ENCODE data around the gene IVD. TPM values are rescaled to one million over a fixed set of nuclear protein-coding genes. Genes with fewer than 3 reads are reported as not detected.
A peak's percentile ranks its signal among the peaks of the same experiment; 100 is the strongest.

The IVD gene
- polyA plus RNA-seq, 1 donor (not counting 4 experiments of a cell fraction or from before 2014, with no cell fraction given): 13.0 TPM

DNA sequence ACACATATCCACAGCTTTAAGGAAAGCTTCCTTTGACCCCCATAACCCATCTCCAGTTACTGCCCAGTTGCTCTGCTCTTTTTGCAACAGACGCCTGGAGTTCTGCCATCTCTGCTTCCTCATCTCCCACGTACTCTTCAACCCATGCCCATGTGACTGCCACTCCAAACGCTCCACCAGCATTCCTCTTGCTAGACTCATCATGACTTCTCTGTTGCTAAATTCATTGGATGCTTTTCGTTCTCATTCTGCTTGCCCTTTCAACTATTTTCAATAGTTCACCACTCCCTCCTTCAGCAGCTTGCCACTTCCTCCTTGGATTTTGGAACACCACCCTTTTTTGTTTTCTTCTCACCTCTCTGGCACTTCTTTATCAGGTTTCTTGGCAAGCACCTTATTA is 25.7 kb upstream of the IVD start:
- no peak overlapping the region for H3K27ac ChIP-seq (ENCODE audit: control insufficient read depth, insufficient read depth, low read length)
- no peaks in the 10 kb centered on the region for H3K36me3 ChIP-seq (ENCODE audit: control insufficient read depth in 2 of 2, extremely low read depth in 1 of 2, insufficient read depth in 2 of 2, low read length in 2 of 2)
- TF ChIP-seq, protein P1, sequence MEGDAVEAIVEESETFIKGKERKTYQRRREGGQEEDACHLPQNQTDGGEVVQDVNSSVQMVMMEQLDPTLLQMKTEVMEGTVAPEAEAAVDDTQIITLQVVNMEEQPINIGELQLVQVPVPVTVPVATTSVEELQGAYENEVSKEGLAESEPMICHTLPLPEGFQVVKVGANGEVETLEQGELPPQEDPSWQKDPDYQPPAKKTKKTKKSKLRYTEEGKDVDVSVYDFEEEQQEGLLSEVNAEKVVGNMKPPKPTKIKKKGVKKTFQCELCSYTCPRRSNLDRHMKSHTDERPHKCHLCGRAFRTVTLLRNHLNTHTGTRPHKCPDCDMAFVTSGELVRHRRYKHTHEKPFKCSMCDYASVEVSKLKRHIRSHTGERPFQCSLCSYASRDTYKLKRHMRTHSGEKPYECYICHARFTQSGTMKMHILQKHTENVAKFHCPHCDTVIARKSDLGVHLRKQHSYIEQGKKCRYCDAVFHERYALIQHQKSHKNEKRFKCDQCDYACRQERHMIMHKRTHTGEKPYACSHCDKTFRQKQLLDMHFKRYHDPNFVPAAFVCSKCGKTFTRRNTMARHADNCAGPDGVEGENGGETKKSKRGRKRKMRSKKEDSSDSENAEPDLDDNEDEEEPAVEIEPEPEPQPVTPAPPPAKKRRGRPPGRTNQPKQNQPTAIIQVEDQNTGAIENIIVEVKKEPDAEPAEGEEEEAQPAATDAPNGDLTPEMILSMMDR (optimal IDR thresholded peaks at IDR 0.05 in 1 of 3, IDR thresholded peaks at IDR 0.05 in 1 of 3, conservative IDR thresholded peaks at IDR 0.05 in 1 of 3; ENCODE audit: extremely low read depth in 1 of 3, insufficient read depth in 2 of 3, low read length in 3 of 3): no peak
- no peak for TF ChIP-seq EZH2 (IDR thresholded peaks at IDR 0.05; ENCODE audit: low read length)
- no peak overlapping the region for H3K9ac ChIP-seq (ENCODE audit: control insufficient read depth, extremely low read depth, insufficient read depth, low read length)
- H3K4me2 ChIP-seq (ENCODE audit: control insufficient read depth, extremely low read depth, insufficient read depth, low read depth, low read length): peak overlapping the region; percentile 49
- DNase-seq (ENCODE audit: low read depth, low spot score): peak; percentile 59
- no peaks in the 10 kb centered on the region for H4K20me1 ChIP-seq (ENCODE audit: control insufficient read depth, extremely low read depth, insufficient read depth, low read length)
- H2AFZ ChIP-seq (ENCODE audit: control insufficient read depth, low read length): no peak overlapping the region
- H3K4me3 ChIP-seq (ENCODE audit: control insufficient read depth in 2 of 3, extremely low read depth in 1 of 3, insufficient read depth in 2 of 3, low read depth in 1 of 3, low read length in 3 of 3): no peak overlapping the region
- FAIRE-seq: peak; percentile 95
- peaks cover 27% of the 10 kb centered on the region for H3K4me1 ChIP-seq (ENCODE audit: control insufficient read depth, extremely low read depth, insufficient read depth, low read length)
- no peaks in the 10 kb centered on the region for H3K9me1 ChIP-seq (ENCODE audit: control insufficient read depth, extremely low read depth, insufficient read depth, low read length)
- no peaks in the 10 kb centered on the region for H3K9me3 ChIP-seq (ENCODE audit: control insufficient read depth, low read depth, low read length)
- dilution Hi-C loops (cut with MboI; ENCODE audit: extremely low pct_ligation_motif_present, low sequenced_read_pairs): no loop called here
- H3K27me3 ChIP-seq (ENCODE audit: control insufficient read depth, extremely low read depth, insufficient read depth, low read length): no peaks in the 10 kb centered on the region
- peaks cover 19% of the 10 kb centered on the region for H3K79me2 ChIP-seq (ENCODE audit: control insufficient read depth, insufficient read depth, low read length)

DNA sequence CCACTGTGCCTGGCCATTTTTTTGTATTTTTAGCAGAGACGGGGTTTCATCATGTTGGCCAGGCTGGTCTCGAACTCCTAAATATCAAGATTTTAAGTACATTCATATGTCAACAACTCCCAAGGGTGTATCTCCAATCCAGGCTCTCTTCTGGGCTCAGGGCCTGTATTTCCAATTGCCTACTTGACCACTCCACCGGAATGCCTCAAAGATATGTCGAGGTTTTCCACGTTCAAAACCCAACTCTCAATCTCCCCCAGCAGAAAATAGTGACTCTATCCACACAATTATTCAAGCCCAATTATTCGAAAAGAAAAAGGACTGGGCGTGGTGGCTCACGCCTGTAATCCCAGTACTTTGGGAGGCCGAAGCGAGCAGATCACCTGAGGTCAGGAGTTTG is 25.0 kb upstream of the IVD start:
- peaks cover 27% of the 10 kb centered on the region for H3K4me1 ChIP-seq (ENCODE audit: control insufficient read depth, extremely low read depth, insufficient read depth, low read length)
- DNase-seq (ENCODE audit: low read depth, low spot score) (no peak), FAIRE-seq (no peak)
- H3K36me3 ChIP-seq (ENCODE audit: control insufficient read depth in 2 of 2, extremely low read depth in 1 of 2, insufficient read depth in 2 of 2, low read length in 2 of 2): no peaks in the 10 kb centered on the region
- no peaks in the 10 kb centered on the region for H3K9me3 ChIP-seq (ENCODE audit: control insufficient read depth, low read depth, low read length)
- no peak overlapping the region for H2AFZ ChIP-seq (ENCODE audit: control insufficient read depth, low read length)
- H3K4me3 ChIP-seq (ENCODE audit: control insufficient read depth in 2 of 3, extremely low read depth in 1 of 3, insufficient read depth in 2 of 3, low read depth in 1 of 3, low read length in 3 of 3): no peak overlapping the region
- peaks cover 27% of the 10 kb centered on the region for H3K79me2 ChIP-seq (ENCODE audit: control insufficient read depth, insufficient read depth, low read length)
- no peak overlapping the region for H3K9ac ChIP-seq (ENCODE audit: control insufficient read depth, extremely low read depth, insufficient read depth, low read length)
- no peaks in the 10 kb centered on the region for H3K27me3 ChIP-seq (ENCODE audit: control insufficient read depth, extremely low read depth, insufficient read depth, low read length)
- H3K4me2 ChIP-seq (ENCODE audit: control insufficient read depth, extremely low read depth, insufficient read depth, low read depth, low read length): no peak overlapping the region
- no peaks in the 10 kb centered on the region for H3K9me1 ChIP-seq (ENCODE audit: control insufficient read depth, extremely low read depth, insufficient read depth, low read length)
- dilution Hi-C loops (cut with MboI; ENCODE audit: extremely low pct_ligation_motif_present, low sequenced_read_pairs): no loop called here
- H3K27ac ChIP-seq (ENCODE audit: control insufficient read depth, insufficient read depth, low read length): no peak overlapping the region
- TF ChIP-seq EZH2 (IDR thresholded peaks at IDR 0.05; ENCODE audit: low read length): no peak
- TF ChIP-seq, protein P1 (optimal IDR thresholded peaks at IDR 0.05 in 1 of 3, IDR thresholded peaks at IDR 0.05 in 1 of 3, conservative IDR thresholded peaks at IDR 0.05 in 1 of 3; ENCODE audit: extremely low read depth in 1 of 3, insufficient read depth in 2 of 3, low read length in 3 of 3): no peak
- no peaks in the 10 kb centered on the region for H4K20me1 ChIP-seq (ENCODE audit: control insufficient read depth, extremely low read depth, insufficient read depth, low read length)

All from keratinocyte (primary cell).